SK-N-SH (cell line): ENCODE measurements around the gene JAG2. TPM values are rescaled to one million over a fixed set of nuclear protein-coding genes. Genes with fewer than 3 reads are reported as not detected.

ENCODE experiments used
- CTCF ChIA-PET: fragments of 300-600, 350-600 bp; formaldehyde crosslinking; extraction: SDS; loops from one replicate; lab custom pipeline; 2021; lab: Yijun Ruan, JAX
- POLR2A ChIA-PET: fragments of 350-600 bp; sonication (Branson Sonifier 250); formaldehyde crosslinking; extraction: SDS; loops from one replicate; lab custom pipeline; 2020; ENCODE audit warnings: antibody characterized with exemption, inconsistent platforms; lab: Yijun Ruan, JAX
- DNase-seq: peaks from one replicate; pipeline ENCODE4 v3.0.0; 2012
- H2AFZ ChIP-seq: fragments of 200-600 bp; sonication (generic); 2 replicates; pipeline ENCODE4 v1.8.1; 2016; ENCODE audit warnings: antibody characterized with exemption, mild to moderate bottlenecking, low read depth
- H3F3A ChIP-seq: fragments of 200-600 bp; sonication (generic); replicated peaks from 2 replicates; pipeline ENCODE3; 2016; ENCODE audit warnings: antibody characterized with exemption, mild to moderate bottlenecking; ENCODE audit not compliant: insufficient read depth
- H3K27ac ChIP-seq, 2 experiments: fragments of 200-500 bp in 1 of 2; fragments of 200-600 bp in 1 of 2; sonication (Bioruptor generic) in 1 of 2; sonication (generic), shearing (Covaris generic) in 1 of 2; 2 replicates each; pipeline versions ENCODE4 v1.5.1 to v1.6.1; 2014 to 2016; ENCODE audit warnings: low read depth in 2 of 2, inconsistent platforms in 1 of 2, low read length in 1 of 2, mild to moderate bottlenecking in 1 of 2, mixed read lengths in 1 of 2
- H3K27me3 ChIP-seq: fragments of 200-600 bp; sonication (generic), shearing (Covaris generic); 2 replicates; pipeline ENCODE4 v1.6.1; 2016; ENCODE audit warnings: mixed run types; ENCODE audit not compliant: insufficient read depth
- H3K36me3 ChIP-seq, 2 experiments: fragments of 200-500 bp in 1 of 2; fragments of 200-600 bp in 1 of 2; sonication (Bioruptor generic) in 1 of 2; sonication (generic) in 1 of 2; replicated peaks in 1 of 2; 2 replicates each; pipeline versions ENCODE3 to v1.5.1; 2014 to 2016; ENCODE audit warnings: low read length in 1 of 2, mild to moderate bottlenecking in 1 of 2; ENCODE audit not compliant: insufficient read depth in 2 of 2, control insufficient read depth in 1 of 2
- H3K4me1 ChIP-seq, 2 experiments: fragments of 200-500 bp in 1 of 2; fragments of 200-600 bp in 1 of 2; sonication (Bioruptor generic) in 1 of 2; sonication (generic), shearing (Covaris generic) in 1 of 2; 2 replicates each; pipeline versions ENCODE4 v1.5.1 to v1.6.1; 2014 to 2016; ENCODE audit warnings: low read depth in 1 of 2, low read length in 1 of 2, mixed run types in 1 of 2; ENCODE audit not compliant: insufficient read depth in 2 of 2, control insufficient read depth in 1 of 2
- H3K4me2 ChIP-seq: fragments of 200-600 bp; sonication (generic), shearing (Covaris generic); 2 replicates; pipeline ENCODE4 v1.6.1; 2017; ENCODE audit warnings: mixed run types
- H3K4me3 ChIP-seq, 2 experiments: fragments of 200-500 bp in 1 of 2; fragments of 200-600 bp in 1 of 2; sonication (Bioruptor generic) in 1 of 2; sonication (generic), shearing (Covaris generic) in 1 of 2; 2 replicates each; pipeline versions ENCODE4 v1.5.1 to v1.8.1; 2014 to 2016; ENCODE audit warnings: low read depth in 2 of 2, inconsistent platforms in 1 of 2, low read length in 1 of 2, mild to moderate bottlenecking in 1 of 2, mixed read lengths in 1 of 2, moderate library complexity in 1 of 2
- H3K79me2 ChIP-seq: fragments of 200-600 bp; sonication (generic); 2 replicates; pipeline ENCODE4 v1.8.1; 2017; ENCODE audit warnings: mild to moderate bottlenecking; ENCODE audit not compliant: insufficient read depth
- H3K9ac ChIP-seq: fragments of 200-600 bp; sonication (generic); 2 replicates; pipeline ENCODE4 v1.6.1; 2017; ENCODE audit warnings: mixed run types
- H3K9me2 ChIP-seq: fragments of 200-600 bp; sonication (generic); 2 replicates; pipeline ENCODE4 v1.6.1; 2017; ENCODE audit warnings: mixed run types
- H3K9me3 ChIP-seq: fragments of 200-600 bp; sonication (generic); 2 replicates; pipeline ENCODE4 v1.6.1; 2017; ENCODE audit warnings: mixed run types, mild to moderate bottlenecking, moderate library complexity
- H4K20me1 ChIP-seq: fragments of 200-600 bp; sonication (generic); 2 replicates; pipeline ENCODE4 v1.6.1; 2017; ENCODE audit warnings: mild to moderate bottlenecking, mixed run types; ENCODE audit not compliant: insufficient read depth
- CHD2 ChIP-seq: fragments of 150-350 bp; IDR thresholded peaks from 2 replicates; pipeline ENCODE4 v1.6.1; 2018; ENCODE audit warnings: low read length; ENCODE audit not compliant: partially characterized antibody
- ELF1 ChIP-seq: IDR thresholded peaks from 2 replicates; pipeline ENCODE4 v1.4.0; 2012
- EZH2phosphoT487 ChIP-seq: fragments of 200-600 bp; sonication (generic); IDR thresholded peaks from 2 replicates; pipeline ENCODE4 v1.6.1; 2017; ENCODE audit warnings: low read depth, mixed run types, mild to moderate bottlenecking, antibody characterized with exemption, moderate library complexity, borderline replicate concordance
- GATA2 ChIP-seq: sonication (generic); formaldehyde crosslinking; IDR thresholded peaks from 2 replicates; pipeline ENCODE4 v1.5.0; 2020; ENCODE audit warnings: mild to moderate bottlenecking, missing genetic modification reagents
- IRF3 ChIP-seq: fragments of 150-350 bp; IDR thresholded peaks from 2 replicates; pipeline ENCODE4 v1.6.1; 2016; ENCODE audit warnings: mild to moderate bottlenecking, low read depth, low read length
- JUND ChIP-seq: IDR thresholded peaks from 2 replicates; pipeline ENCODE4 v1.4.0; 2012
- MAX ChIP-seq: IDR thresholded peaks from 2 replicates; pipeline ENCODE4 v1.4.0; 2012; ENCODE audit warnings: low read depth
- MXI1 ChIP-seq: IDR thresholded peaks from 2 replicates; pipeline ENCODE4 v1.6.1; 2012; ENCODE audit warnings: mild to moderate bottlenecking, low read depth, low read length, improper control_type of control experiment
- NRF1 ChIP-seq: IDR thresholded peaks from 2 replicates; pipeline ENCODE4 v1.6.1; 2012; ENCODE audit warnings: low read depth, mild to moderate bottlenecking, low read length
- RCOR1 ChIP-seq: fragments of 150-350 bp; IDR thresholded peaks from 2 replicates; pipeline ENCODE4 v1.6.1; 2017; ENCODE audit warnings: antibody characterized with exemption, low read length
- RXRA ChIP-seq: IDR thresholded peaks from 2 replicates; pipeline ENCODE4 v1.4.0; 2012; ENCODE audit warnings: low read depth, mild to moderate bottlenecking, borderline replicate concordance
- SIN3A ChIP-seq: IDR thresholded peaks from 2 replicates; pipeline ENCODE4 v1.6.1; 2012; ENCODE audit warnings: low read depth, mild to moderate bottlenecking, low read length, moderate library complexity, borderline replicate concordance
- SMC3 ChIP-seq: IDR thresholded peaks from 2 replicates; pipeline ENCODE4 v1.6.1; 2012; ENCODE audit warnings: low read depth, low read length, improper control_type of control experiment
- TCF12 ChIP-seq: IDR thresholded peaks from 2 replicates; pipeline ENCODE4 v1.4.0; 2012
- TEAD4 ChIP-seq: IDR thresholded peaks from 2 replicates; pipeline ENCODE4 v1.4.0; 2012; ENCODE audit warnings: mild to moderate bottlenecking, borderline replicate concordance; ENCODE audit not compliant: insufficient read depth
- USF1 ChIP-seq: IDR thresholded peaks from 2 replicates; pipeline ENCODE4 v1.4.0; 2012; ENCODE audit warnings: low read depth, borderline replicate concordance
- ZBTB33 ChIP-seq: IDR thresholded peaks from 2 replicates; pipeline ENCODE4 v1.4.0; 2012; ENCODE audit warnings: low read depth, borderline replicate concordance
- WGBS: methylation state at CpG from one replicate; pipeline ENCODE4 v1.1.6; 2017; ENCODE audit warnings: low lambda C conversion rate; 5-methylcytosine and 5-hydroxymethylcytosine counted together
- polyA plus RNA-seq, 3 experiments: library from polyadenylated mRNA; depleted of rRNA; stranded (reverse); fragments of >200 nt; gene quantifications; 2 replicates each; pipeline ENCODE4 v1.2.3, GENCODE V29; 2012
- TF ChIP-seq, protein P1 (sequence below): fragments of 150-350 bp; IDR thresholded peaks from 2 replicates; pipeline ENCODE4 v1.6.1; 2017; ENCODE audit warnings: antibody characterized with exemption, low read length, low read depth, borderline replicate concordance
- TF ChIP-seq, protein P2 (sequence below): fragments of 200-600 bp; sonication (generic); IDR thresholded peaks from 2 replicates; pipeline ENCODE4 v1.6.1; 2017; ENCODE audit warnings: antibody characterized with exemption, mild to moderate bottlenecking, moderate library complexity

JAG2 gene
- polyA plus RNA-seq, 1 of the 3 experiments (the other 2 are of a cell fraction), result 1.7 TPM

DNA sequence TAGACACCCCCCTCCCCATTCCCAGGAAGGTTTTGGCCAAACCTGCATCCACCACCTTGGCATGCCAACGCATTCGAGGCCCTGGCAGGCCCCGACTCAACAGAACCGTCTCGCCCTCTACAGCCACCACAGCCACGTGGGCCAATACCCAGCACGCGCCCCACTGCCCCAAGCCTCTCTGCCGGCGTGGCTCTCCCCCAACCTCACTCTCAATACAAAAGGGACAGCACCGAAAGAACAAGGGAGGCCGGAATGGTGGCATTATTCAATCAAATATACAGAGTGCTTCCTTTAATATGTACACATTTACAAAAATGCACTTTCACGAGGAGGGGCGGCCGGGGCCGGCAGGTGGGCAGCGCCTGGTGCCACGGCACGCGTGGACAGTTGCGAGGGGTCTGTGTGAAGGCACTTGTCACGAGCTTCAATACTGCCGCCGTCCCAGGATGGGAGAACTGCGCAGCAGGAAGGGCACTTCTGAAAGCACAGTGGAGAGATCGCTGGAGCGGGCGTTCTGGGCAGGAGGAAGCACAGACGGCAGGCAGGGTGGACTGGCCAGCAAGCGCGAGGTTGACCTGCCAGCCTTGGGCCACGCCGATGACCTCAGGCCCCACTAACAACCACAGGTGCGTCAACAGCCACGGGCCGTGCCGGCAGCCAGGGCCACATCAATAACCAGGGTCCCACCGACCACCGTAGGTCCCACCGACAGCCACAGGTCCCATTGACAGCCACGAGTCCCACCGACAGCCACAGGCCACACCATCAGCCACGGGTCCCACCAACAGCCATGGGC is 26.9 kb downstream of the JAG2 start:
- CTCF ChIA-PET, result no interaction called here
- no peaks in the 10 kb centered on the region for H3K79me2 ChIP-seq
- POLR2A ChIA-PET, result no interaction called here
- H2AFZ ChIP-seq, result no peak overlapping the region
- H3K36me3 ChIP-seq, result no peaks in the 10 kb centered on the region
- TF ChIP-seq JUND (no peak), MXI1 (no peak), MAX (no peak), NRF1 (no peak), ELF1 (no peak), EZH2phosphoT487 (no peak), SMC3 (no peak), TCF12 (no peak), GATA2 (CRISPR knock-in tag) (no peak), USF1 (no peak), RXRA (no peak)
- TF ChIP-seq, protein P1, sequence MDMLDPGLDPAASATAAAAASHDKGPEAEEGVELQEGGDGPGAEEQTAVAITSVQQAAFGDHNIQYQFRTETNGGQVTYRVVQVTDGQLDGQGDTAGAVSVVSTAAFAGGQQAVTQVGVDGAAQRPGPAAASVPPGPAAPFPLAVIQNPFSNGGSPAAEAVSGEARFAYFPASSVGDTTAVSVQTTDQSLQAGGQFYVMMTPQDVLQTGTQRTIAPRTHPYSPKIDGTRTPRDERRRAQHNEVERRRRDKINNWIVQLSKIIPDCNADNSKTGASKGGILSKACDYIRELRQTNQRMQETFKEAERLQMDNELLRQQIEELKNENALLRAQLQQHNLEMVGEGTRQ, result no peak
- TF ChIP-seq, protein P2, sequence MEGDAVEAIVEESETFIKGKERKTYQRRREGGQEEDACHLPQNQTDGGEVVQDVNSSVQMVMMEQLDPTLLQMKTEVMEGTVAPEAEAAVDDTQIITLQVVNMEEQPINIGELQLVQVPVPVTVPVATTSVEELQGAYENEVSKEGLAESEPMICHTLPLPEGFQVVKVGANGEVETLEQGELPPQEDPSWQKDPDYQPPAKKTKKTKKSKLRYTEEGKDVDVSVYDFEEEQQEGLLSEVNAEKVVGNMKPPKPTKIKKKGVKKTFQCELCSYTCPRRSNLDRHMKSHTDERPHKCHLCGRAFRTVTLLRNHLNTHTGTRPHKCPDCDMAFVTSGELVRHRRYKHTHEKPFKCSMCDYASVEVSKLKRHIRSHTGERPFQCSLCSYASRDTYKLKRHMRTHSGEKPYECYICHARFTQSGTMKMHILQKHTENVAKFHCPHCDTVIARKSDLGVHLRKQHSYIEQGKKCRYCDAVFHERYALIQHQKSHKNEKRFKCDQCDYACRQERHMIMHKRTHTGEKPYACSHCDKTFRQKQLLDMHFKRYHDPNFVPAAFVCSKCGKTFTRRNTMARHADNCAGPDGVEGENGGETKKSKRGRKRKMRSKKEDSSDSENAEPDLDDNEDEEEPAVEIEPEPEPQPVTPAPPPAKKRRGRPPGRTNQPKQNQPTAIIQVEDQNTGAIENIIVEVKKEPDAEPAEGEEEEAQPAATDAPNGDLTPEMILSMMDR, result no peak
- no peak overlapping the region for H3K4me3 ChIP-seq
- H3F3A ChIP-seq, result no peaks in the 10 kb centered on the region
- no peak overlapping the region for H3K4me2 ChIP-seq
- no peak for DNase-seq
- WGBS, result 80% methylated on average over 24 of the region's 43 CpGs
- no peak overlapping the region for H3K9ac ChIP-seq
- H3K9me3 ChIP-seq, result no peaks in the 10 kb centered on the region
- peaks cover 0 to 13% of the 10 kb centered on the region in 2 experiments; a peak in 1 of 4 replicates for H3K4me1 ChIP-seq
- no peaks in the 10 kb centered on the region for H3K27me3 ChIP-seq
- H3K9me2 ChIP-seq, result no peaks in the 10 kb centered on the region
- H3K27ac ChIP-seq, result no peak overlapping the region
- H4K20me1 ChIP-seq, result no peaks in the 10 kb centered on the region

DNA sequence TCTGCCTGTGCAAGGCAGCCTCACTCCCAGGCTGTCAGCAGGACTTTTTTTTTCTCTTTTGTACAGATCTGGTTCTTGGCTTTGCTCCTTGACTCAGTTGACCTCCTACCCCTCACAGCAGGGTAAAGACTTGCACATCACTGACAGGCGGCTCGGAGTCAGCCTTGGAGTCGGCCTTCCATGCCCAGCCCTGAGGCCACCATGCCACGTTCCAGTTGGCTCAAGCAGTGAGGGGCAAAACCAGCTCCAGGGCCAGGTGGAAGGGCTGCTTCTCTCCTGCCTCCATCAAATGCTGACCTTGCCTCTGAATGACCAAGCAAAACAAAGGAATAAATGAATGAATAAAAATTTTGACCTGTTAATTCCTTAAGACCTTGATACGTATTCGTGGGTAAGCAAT is 27.6 kb downstream of the JAG2 start:
- H3K79me2 ChIP-seq, result no peaks in the 10 kb centered on the region
- no peak overlapping the region for H2AFZ ChIP-seq
- no peak for DNase-seq
- no peak overlapping the region for H3K4me2 ChIP-seq
- no peak overlapping the region for H3K4me3 ChIP-seq
- H3K27ac ChIP-seq, result no peak overlapping the region
- H3K4me1 ChIP-seq, result peaks cover 0 to 12% of the 10 kb centered on the region in 2 experiments; a peak in 1 of 4 replicates
- no peaks in the 10 kb centered on the region for H3K9me2 ChIP-seq
- no peaks in the 10 kb centered on the region for H3K36me3 ChIP-seq
- no peak overlapping the region for H3K9ac ChIP-seq
- no peaks in the 10 kb centered on the region for H3K9me3 ChIP-seq
- no peaks in the 10 kb centered on the region for H3K27me3 ChIP-seq
- H3F3A ChIP-seq, result no peaks in the 10 kb centered on the region
- ChIA-PET CTCF (no interaction called here), POLR2A (no interaction called here)
- WGBS, result 78% methylated on average over 6 of the region's 6 CpGs
- H4K20me1 ChIP-seq, result no peaks in the 10 kb centered on the region
- TF ChIP-seq SIN3A, result no peak
- no peak for TF ChIP-seq ZBTB33
- TF ChIP-seq, protein P1, result no peak
- TF ChIP-seq RCOR1, result no peak
- no peak for TF ChIP-seq IRF3
- TF ChIP-seq TEAD4, result no peak
- no peak for TF ChIP-seq CHD2
